Hepatocyte (in vitro differentiated cells): ENCODE data around the gene ARHGAP25.

ENCODE experiments used
- CTCF ChIP-seq: fragments of 200-600 bp; sonication (generic); IDR thresholded peaks from 2 replicates; pipeline ENCODE4 v1.5.1; 2016; ENCODE audit warnings: antibody characterized with exemption, mild to moderate bottlenecking; ENCODE audit not compliant: poor library complexity
- EZH2 ChIP-seq: fragments of 200-600 bp; sonication (generic); IDR thresholded peaks from 2 replicates; pipeline ENCODE4 v1.6.1; 2016; ENCODE audit warnings: antibody characterized with exemption, mild to moderate bottlenecking, borderline replicate concordance
- EZH2phosphoT487 ChIP-seq: fragments of 200-600 bp; sonication (generic); IDR thresholded peaks from one replicate; pipeline ENCODE4 v1.6.1; 2018; ENCODE audit warnings: antibody characterized with exemption, mild to moderate bottlenecking, low read depth, moderate library complexity; ENCODE audit not compliant: unreplicated experiment, severe bottlenecking

- TF ChIP-seq CTCF (peak; percentile 98), EZH2phosphoT487 (no peak), EZH2 (no peak)
Observed at GRCh38 chr2:68751397-68752339, 17.1 kb downstream of the ARHGAP25 start.
